Gastrocnemius medialis (tissue), 4 donors: Measurements from ENCODE around the gene KYNU. TPM values are rescaled to one million over a fixed set of nuclear protein-coding genes. Genes with fewer than 3 reads are reported as not detected.

Source experiments
- ATAC-seq, 2 donors: fragments of 150-250 bp; one replicate each; pipeline ENCODE4 v1.9.1; 2016
- DNase-seq, 2 donors: peaks; one replicate each; pipeline ENCODE4 v3.0.0-alpha.2; 2019
- H3K27ac ChIP-seq, 4 donors: fragments of 200-600 bp; sonication (generic); 1 replicate in 1 of 4; 2 replicates in 3 of 4; pipeline ENCODE4 v1.5.1; 2016 to 2018; ENCODE audit warnings: mild to moderate bottlenecking in 2 of 4, moderate library complexity in 1 of 4
- H3K27me3 ChIP-seq, 3 donors: fragments of 200-600 bp; sonication (generic) in 2 of 3; 1 replicate in 1 of 3; 2 replicates in 2 of 3; pipeline versions ENCODE4 v1.5.1 to v1.6.0; 2016 to 2019; ENCODE audit warnings: mild to moderate bottlenecking in 1 of 3, moderate library complexity in 1 of 3
- H3K36me3 ChIP-seq, 2 donors: fragments of 200-600 bp; sonication (generic) in 1 of 2; one replicate each; pipeline ENCODE4 v1.5.1; 2017 to 2018
- H3K4me1 ChIP-seq, 2 donors: fragments of 200-600 bp; sonication (generic) in 1 of 2; one replicate each; pipeline ENCODE4 v1.5.1; 2016 to 2017; ENCODE audit warnings: mild to moderate bottlenecking in 2 of 2
- H3K4me3 ChIP-seq, 4 donors: fragments of 200-600 bp; sonication (generic) in 3 of 4; 1 replicate in 1 of 4; 2 replicates in 3 of 4; pipeline ENCODE4 v1.5.1; 2016 to 2019; ENCODE audit warnings: mild to moderate bottlenecking in 2 of 4
- H3K9me3 ChIP-seq, 3 donors: fragments of 200-600 bp; sonication (generic) in 2 of 3; 1 replicate in 1 of 3; 2 replicates in 2 of 3; pipeline ENCODE4 v1.5.1; 2016 to 2019
- CTCF ChIP-seq, 5 experiments: fragments of 450-650 bp in 3 of 5; fragments of 200-600 bp in 2 of 5; sonication (generic) in 2 of 5; IDR thresholded peaks in 4 of 5; conservative IDR thresholded peaks in 1 of 5; 1 replicate in 4 of 5; 2 replicates in 1 of 5; pipeline ENCODE4 v1.5.1; 2016 to 2019; ENCODE audit warnings: antibody characterized with exemption in 5 of 5, mild to moderate bottlenecking in 3 of 5, moderate library complexity in 3 of 5
- POLR2A ChIP-seq, 2 donors: fragments of 450-650 bp; IDR thresholded peaks; one replicate each; pipeline ENCODE4 v1.6.1; 2017; ENCODE audit warnings: antibody characterized with exemption in 2 of 2, mild to moderate bottlenecking in 2 of 2, moderate library complexity in 2 of 2
- in situ Hi-C, 4 donors: fragments of 200-750 bp; cut with MboI; loops; one replicate each; pipeline versions ENCODE4 v1.15.0 to v1.8.0; 2017; ENCODE audit warnings: low sequenced_read_pairs in 4 of 4
- intact Hi-C: fragments of 100-400 bp; cut with DNase I; formaldehyde crosslinking; loops from one replicate; pipeline ENCODE4 v1.15.1; 2023; ENCODE audit warnings: low total_unique reads
- total RNA-seq, 4 donors: library from RNA; depleted of rRNA; stranded (reverse); fragments of >200 nt; gene quantifications; one replicate each; pipeline versions ENCODE4 v1.1.0 to v1.2.3, GENCODE V29; 2016

KYNU gene
- total RNA-seq, 4 donors from 2014 or later, result 0.46 to 2.0 (median 0.61) TPM; not detected in 1

- no peaks in the 10 kb centered on the region for H3K4me1 ChIP-seq
- TF ChIP-seq CTCF (IDR thresholded peaks at IDR 0.05 in 4 of 5, conservative IDR thresholded peaks at IDR 0.05 in 1 of 5), result no peak
- TF ChIP-seq POLR2A (IDR thresholded peaks at IDR 0.05), result no peak
- no peak for DNase-seq
- in situ Hi-C loops (no loop called here), intact Hi-C loops (no loop called here)
- ATAC-seq, result no peak
- no peak overlapping the region for H3K4me3 ChIP-seq
- no peaks in the 10 kb centered on the region for H3K9me3 ChIP-seq
- no peaks in the 10 kb centered on the region for H3K27me3 ChIP-seq
- no peak overlapping the region for H3K27ac ChIP-seq
- no peaks in the 10 kb centered on the region for H3K36me3 ChIP-seq
Measured at GRCh38 chr2:142857256-142858164, 20.0 kb upstream of the KYNU start.

- Histone ChIP-seq H3K27ac (no peak overlapping the region), H3K9me3 (no peaks in the 10 kb centered on the region), H3K36me3 (no peaks in the 10 kb centered on the region), H3K4me1 (no peaks in the 10 kb centered on the region), H3K27me3 (no peaks in the 10 kb centered on the region), H3K4me3 (no peak overlapping the region)
- DNase-seq (no peak), ATAC-seq (no peak)
- in situ Hi-C loops, result no loop called here
- no peak for TF ChIP-seq CTCF (IDR thresholded peaks at IDR 0.05 in 4 of 5, conservative IDR thresholded peaks at IDR 0.05 in 1 of 5)
- no peak for TF ChIP-seq POLR2A (IDR thresholded peaks at IDR 0.05)
- intact Hi-C loops, result no loop called here
Measured at GRCh38 chr2:142858961-142859360, 18.5 kb upstream of the KYNU start.

GRCh38 chr2:142862299-142862698, 15.2 kb upstream of the KYNU start:
- in situ Hi-C loops, result no loop called here
- no peak for ATAC-seq
- H3K27me3 ChIP-seq, result no peaks in the 10 kb centered on the region

GRCh38 chr2:142862847-142863246, 14.6 kb upstream of the KYNU start:
- no peaks in the 10 kb centered on the region for H3K4me1 ChIP-seq
- no peaks in the 10 kb centered on the region for H3K27me3 ChIP-seq
- in situ Hi-C loops, result no loop called here
- no peaks in the 10 kb centered on the region for H3K9me3 ChIP-seq
- H3K4me3 ChIP-seq, result no peak overlapping the region
- no peak for TF ChIP-seq CTCF (IDR thresholded peaks at IDR 0.05 in 4 of 5, conservative IDR thresholded peaks at IDR 0.05 in 1 of 5)
- TF ChIP-seq POLR2A (IDR thresholded peaks at IDR 0.05), result no peak
- DNase-seq (no peak), ATAC-seq (no peak)
- intact Hi-C loops, result no loop called here
- no peak overlapping the region for H3K27ac ChIP-seq
- no peaks in the 10 kb centered on the region for H3K36me3 ChIP-seq

More at GRCh38 chr2:142862299-142862698, 15.2 kb upstream of the KYNU start:
- no peak overlapping the region for H3K27ac ChIP-seq
- intact Hi-C loops, result no loop called here
- no peak overlapping the region for H3K4me3 ChIP-seq
- no peaks in the 10 kb centered on the region for H3K9me3 ChIP-seq
- no peak for DNase-seq
- H3K4me1 ChIP-seq, result no peaks in the 10 kb centered on the region
- TF ChIP-seq POLR2A (IDR thresholded peaks at IDR 0.05), result no peak
- no peak for TF ChIP-seq CTCF (IDR thresholded peaks at IDR 0.05 in 4 of 5, conservative IDR thresholded peaks at IDR 0.05 in 1 of 5)
- H3K36me3 ChIP-seq, result no peaks in the 10 kb centered on the region
